ENCODE measurements around the gene SARM1.

The SARM1 gene

GRCh38 chr17:28395968-28396367, 24.5 kb downstream of the SARM1 start:
- DNase-seq (ENCODE audit: low read depth, low spot score) = no peak

- no peak for DNase-seq (ENCODE audit: low read depth, low spot score)
These were observed 25.2 kb downstream of the SARM1 start for GRCh38 chr17:28396635-28397239.

GRCh38 chr17:28397275-28397674, 25.8 kb downstream of the SARM1 start:
- no peak for DNase-seq (ENCODE audit: low read depth, low spot score)

DNA sequence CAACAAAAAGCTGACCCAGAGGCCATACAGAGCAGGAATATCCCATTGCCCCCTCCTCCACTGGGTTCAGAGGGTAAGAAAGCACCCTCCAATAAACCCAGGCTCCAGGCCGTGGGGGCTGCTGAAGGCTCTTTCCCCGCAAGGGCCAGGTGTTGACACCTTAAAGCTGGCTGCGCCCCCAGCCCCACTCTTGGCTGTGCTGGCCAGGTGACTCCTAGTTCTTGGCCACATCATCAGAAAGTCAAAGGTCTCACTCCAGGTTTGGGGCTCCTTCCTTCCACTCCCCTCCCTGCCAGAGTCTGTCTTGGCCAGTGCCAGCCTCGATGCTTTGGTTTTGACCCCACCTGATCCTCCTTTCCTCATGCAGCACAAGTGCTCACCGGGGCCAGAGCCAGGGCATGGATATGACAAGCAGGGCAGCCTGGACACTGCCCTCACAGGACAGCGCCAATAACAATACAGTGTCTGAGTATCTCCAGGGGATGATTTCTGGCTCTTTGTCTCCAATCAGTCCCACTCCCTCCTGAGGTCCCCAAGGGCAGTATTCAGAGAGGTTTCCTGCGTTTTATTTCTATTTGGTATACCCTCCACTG, 26.3 kb downstream of the SARM1 start:
- no peak for DNase-seq (ENCODE audit: low read depth, low spot score)

DNA sequence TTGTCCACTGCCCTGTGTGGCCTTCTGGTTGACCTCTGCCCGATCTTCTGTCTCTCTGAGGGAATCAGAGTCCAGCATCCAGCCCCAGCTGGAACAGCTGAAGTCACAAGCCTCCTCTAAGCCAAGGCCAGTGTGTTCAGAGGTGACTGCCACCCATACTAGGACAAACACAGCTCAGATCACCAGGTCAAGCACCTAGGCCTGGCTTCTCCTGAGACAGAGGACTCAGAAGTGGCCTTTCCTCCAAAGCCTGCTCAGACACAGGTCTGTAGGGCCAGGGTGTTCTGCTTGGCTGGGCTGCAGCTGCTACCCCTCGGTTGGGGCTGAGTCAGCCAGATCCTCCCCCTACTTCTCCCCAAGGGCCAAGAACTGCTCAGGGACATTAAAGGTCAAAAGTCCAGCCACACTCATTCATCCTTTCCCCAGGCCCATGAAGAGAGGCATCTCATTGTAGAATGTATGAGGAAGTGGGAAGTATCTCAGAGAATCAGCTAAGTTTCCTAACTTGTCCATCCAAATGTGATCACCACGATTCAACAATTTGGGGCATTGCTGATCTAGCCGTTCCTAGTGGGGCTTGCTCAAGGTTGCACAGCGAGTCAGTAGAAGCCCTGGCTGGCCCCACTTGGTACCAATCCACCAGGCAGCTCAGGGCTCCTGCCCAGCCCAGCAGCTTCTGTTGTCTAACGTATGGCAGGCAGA, 26.9 kb downstream of the SARM1 start:
- no peak for DNase-seq (ENCODE audit: low read depth, low spot score)

DNA sequence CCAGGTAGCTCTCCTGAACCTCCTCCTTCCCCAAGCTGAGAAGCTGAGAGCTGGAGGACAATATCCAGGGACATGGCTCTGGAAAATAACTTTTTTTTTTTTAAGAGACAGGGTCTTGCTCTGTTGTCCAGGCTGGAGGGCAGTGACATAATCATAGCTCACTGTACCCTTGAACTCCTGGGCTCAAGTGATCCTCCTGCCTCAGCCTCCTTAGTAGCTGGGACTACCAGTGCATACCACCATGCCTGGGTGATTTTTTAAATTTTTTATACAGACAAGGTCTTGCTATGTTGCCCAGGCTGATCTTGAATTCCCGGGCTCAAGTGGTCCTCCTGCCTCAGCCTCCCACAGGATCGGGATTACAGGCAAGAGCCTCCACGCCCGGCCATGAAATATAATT, 28.3 kb downstream of the SARM1 start:
- no peak for DNase-seq (ENCODE audit: low read depth, low spot score)

- no peak for DNase-seq (ENCODE audit: low read depth, low spot score)
These were observed 30.7 kb downstream of the SARM1 start for GRCh38 chr17:28402224-28402630.

DNA sequence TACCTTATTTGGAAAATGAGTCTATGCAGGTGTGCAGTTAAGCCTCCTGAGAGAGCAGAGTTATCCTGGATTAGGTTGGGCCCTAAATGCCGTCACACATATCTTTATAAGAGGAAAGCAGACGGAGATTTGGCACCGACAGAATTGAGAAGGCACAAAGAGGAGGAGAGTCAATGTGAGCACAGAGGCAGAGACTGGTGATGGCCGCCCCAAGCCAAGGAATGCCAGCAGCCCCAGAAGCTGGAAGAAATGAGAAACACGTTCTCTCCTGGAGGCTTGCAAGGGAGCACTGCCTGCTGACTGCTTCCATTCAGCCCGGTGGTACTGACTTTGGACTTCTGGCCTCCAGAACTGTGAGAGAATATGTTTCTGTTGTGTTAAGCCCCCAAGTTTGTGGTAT, 31.4 kb downstream of the SARM1 start:
- no peak for DNase-seq (ENCODE audit: low read depth, low spot score)

DNA sequence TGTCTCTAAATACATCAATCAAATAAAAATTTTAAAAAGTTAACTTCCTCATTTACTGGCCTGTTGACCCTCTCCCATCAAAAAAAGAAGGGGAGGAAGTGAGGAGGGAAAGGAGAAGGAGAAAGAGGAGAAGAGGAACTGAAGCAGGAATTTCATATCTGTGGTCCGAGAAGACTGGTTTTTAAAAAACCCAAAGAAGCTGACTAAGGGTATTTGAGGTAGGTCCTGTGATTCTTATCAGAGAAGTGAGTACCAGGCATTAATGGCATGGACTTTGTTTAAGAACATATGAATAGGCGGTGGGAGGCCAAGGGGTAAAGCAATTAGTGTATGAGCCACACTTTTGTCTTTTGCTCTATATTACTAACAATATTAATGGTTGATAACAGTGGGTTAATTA, 32.5 kb downstream of the SARM1 start:
- DNase-seq (ENCODE audit: low read depth, low spot score) = no peak

GRCh38 chr17:28404461-28404811, 32.9 kb downstream of the SARM1 start:
- no peak for DNase-seq (ENCODE audit: low read depth, low spot score)

- no peak for DNase-seq (ENCODE audit: low read depth, low spot score)
These were observed 33.5 kb downstream of the SARM1 start for GRCh38 chr17:28404812-28405570.

- no peak for DNase-seq (ENCODE audit: low read depth, low spot score)
These were observed 34.4 kb downstream of the SARM1 start, which contains the start of gene SLC46A1 for GRCh38 chr17:28405632-28406472. Gene SLC46A1 (minus strand): TSS chr17:28406212. CDS start chr17:28406114, 98 bp downstream.

- no peak for DNase-seq (ENCODE audit: low read depth, low spot score)
These were observed 35.0 kb downstream of the SARM1 start for GRCh38 chr17:28406473-28406814.

- DNase-seq (ENCODE audit: low read depth, low spot score) = no peak
These were observed 35.9 kb downstream of the SARM1 start for GRCh38 chr17:28407130-28407973.

GRCh38 chr17:28407974-28408306, 36.4 kb downstream of the SARM1 start:
- no peak for DNase-seq (ENCODE audit: low read depth, low spot score)

GRCh38 chr17:28412099-28412498, 40.6 kb downstream of the SARM1 start:
- no peak for DNase-seq (ENCODE audit: low read depth, low spot score)

DNA sequence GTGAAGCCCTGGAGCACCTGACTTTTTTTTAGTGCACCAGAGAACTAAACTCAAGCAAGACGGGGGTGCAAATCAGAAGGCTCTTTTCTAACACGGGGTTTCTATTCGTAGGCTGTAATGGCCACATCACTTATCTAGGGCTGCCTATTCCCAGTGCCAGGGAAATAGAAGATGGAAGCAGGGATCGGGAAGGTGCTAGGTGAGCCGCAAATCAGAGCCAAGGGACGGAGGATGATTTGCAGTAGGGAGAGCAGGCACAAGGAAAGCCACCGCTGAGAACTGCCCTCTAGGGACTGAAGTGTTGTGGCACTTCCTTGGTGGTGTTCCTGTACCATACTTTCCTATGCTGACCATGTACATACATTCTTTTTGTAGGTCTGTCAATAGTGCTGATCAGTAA, 42.3 kb downstream of the SARM1 start:
- DNase-seq (ENCODE audit: low read depth, low spot score) = no peak

DNA sequence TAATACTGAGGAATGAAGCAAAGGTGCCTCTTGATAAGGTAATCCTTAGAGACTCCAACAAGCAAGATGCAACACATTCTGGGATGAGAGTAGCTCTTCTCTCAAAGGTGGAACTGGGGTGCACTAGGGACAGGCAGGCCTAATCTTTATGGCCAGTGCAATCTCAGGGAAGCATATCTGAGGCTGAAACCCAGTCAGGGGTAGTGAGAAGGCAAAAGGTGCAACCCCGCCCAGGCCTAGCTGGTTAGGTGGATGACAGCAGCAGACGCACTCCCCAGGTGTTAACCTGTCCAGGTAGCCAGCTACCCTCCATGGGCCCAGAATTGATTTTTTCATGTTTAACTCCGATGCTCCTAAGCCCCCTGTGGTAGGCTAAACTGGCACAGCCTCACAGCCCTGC, 44.4 kb downstream of the SARM1 start:
- no peak for DNase-seq (ENCODE audit: low read depth, low spot score)

GRCh38 chr17:28416703-28417311, 45.3 kb downstream of the SARM1 start:
- DNase-seq (ENCODE audit: low read depth, low spot score) = no peak

GRCh38 chr17:28421787-28422305, 50.4 kb downstream of the SARM1 start:
- DNase-seq (ENCODE audit: low read depth, low spot score) = no peak

All from smooth muscle cell of the brain vasculature (primary cell).